Superior temporal gyrus (tissue), 1 donor: ENCODE measurements around the gene SLC35E2B.

ENCODE experiments used
- DNase-seq: peaks from one replicate; pipeline ENCODE4 v3.0.0-alpha.2; 2016; ENCODE audit errors: extremely low spot score

SLC35E2B gene

DNA sequence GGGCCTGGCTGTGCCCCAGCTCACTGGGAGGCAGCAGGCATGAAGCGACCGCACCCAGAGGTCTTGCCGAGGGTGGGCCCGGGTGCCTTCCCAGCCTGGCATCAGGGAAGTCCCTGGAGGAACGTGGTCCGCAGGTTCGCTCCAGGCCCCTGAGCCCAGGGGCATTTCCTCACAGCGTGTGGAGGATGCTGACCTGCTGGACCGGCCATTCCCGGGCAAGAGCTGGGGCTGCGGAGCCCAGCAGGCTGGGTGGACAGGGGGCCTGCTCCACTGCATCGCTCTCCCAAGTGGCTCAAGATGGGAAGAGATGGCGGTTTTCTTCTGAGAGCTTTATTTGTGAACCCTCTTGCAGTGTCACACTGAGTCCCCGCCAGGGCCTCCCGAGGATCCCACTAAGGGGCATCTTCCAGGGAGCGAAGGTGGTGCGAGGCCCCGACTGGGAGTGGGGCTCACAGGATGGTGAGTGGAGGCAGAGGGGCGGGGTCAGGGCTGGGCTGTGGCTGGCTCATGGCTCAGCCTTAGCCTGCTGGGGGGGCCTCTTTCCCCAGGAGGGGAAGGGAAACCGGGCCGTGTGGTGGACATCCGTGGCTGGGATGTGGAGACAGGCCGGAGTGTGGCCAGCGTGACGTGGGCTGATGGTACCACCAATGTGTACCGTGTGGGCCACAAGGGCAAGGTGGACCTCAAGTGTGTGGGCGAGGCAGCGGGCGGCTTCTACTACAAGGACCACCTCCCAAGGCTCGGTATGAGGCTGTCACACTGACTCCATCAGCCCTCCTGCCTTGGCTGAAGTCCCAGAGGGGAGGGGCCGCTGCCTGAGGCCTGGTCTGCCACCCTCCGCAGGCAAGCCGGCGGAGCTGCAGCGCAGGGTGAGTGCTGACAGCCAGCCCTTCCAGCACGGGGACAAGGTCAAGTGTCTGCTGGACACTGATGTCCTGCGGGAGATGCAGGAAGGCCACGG lies 67.9 kb downstream of the SLC35E2B start:
- DNase-seq: no peak

DNA sequence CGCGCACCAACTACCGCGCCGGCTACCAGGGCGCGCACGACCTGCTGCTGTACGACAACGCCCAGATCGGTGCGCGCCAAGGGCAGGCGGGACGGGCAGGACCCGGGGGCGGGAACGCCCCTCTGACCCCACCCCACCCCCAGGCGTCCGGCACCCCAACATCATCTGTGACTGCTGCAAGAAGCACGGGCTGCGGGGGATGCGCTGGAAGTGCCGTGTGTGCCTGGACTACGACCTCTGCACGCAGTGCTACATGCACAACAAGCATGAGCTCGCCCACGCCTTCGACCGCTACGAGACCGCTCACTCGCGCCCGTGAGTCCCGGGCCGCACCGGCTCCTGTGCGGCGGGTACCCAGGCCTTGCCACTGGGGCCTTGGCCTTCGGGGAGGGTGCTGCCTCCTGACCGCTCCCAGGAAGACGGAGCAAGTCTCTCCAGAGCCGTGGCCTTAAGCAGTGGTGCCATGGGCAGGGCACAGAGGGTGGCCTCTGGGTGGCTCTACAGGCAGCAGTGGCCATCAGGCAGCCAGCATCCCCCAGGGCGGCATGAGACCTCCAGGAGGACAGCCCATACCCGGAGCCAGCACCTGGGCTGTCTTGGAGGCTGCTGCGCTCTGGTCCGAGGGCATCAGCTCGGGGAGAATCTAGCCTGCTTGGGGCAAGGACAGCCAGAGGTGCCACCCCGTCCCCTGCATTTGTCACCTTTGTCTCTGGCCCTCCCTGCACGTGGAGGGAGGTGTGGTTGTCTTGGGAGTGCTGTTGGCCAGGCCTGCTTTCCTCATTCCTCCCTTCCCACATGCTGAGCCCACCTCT lies 68.8 kb downstream of the SLC35E2B start:
- no peak for DNase-seq

DNA sequence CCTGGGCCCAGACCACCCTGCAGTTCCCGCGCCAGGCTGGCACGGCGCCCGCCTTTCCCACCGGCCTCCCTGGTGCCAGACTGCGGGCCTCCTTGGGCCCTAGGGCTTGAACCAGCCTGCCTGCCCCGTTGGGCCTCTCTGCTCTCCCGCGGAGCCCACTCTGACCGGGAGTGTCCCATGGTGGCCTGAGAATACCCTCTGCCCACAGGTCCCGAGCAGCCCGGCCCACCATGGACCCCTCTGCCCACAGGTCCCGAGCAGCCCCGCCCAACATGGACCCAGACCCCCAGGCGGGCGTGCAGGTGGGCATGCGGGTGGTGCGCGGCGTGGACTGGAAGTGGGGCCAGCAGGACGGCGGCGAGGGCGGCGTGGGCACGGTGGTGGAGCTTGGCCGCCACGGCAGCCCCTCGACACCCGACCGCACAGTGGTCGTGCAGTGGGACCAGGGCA lies 69.4 kb downstream of the SLC35E2B start:
- no peak for DNase-seq

DNA sequence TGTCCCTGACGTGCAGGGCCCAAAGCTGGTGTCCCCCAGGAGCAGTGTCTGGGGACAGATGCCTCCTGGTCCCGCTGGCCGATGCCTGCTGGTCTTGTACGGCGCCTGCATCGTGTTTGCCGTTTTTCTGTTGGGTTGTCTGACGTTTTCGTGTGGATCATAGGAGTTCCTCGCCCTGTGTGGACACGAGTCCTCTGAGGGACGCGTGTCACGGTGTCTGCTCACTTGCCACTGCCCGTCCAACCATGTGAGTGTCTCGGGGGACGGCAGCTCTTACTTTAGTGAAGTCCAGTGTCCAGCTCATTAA lies 69.9 kb downstream of the SLC35E2B start:
- no peak for DNase-seq

DNA sequence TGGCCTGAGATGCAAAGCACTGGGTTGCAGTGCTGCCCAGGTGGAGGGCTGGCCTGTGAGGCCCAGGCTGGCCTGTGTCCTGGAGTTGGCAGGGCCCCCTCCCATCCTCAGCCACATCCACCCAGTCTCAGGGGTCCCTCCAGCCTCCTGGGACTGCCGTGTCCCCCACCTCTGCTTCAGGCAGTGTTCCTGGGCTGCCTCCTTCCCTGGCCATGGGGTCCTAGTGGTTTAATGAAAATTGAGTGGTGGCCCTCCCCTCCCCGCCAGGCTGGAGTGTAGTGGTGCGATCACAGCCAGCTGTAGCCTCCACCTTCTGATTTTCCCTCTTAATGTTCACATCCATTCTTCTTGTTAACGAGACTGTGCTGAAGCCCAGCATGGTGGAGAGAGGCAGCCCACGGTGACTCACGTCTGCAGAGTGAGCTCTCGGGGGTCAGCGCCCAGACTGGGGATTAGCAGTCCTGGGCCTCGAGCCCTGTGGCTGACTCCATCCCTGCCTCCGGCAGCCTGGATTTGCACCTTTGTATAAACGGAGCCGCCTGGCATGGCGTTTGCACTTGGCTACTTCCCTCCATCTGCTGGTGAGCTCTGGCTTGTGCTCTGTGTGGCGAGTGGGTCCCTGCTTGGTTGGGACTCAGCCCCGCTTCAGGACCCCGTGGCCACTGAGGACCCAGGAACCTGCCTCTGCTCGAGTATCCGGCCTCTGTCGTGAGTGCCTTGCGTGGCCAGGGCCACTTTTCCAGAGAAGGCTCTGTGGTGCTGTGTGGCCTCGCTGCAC lies 70.4 kb downstream of the SLC35E2B start:
- DNase-seq: no peak

DNA sequence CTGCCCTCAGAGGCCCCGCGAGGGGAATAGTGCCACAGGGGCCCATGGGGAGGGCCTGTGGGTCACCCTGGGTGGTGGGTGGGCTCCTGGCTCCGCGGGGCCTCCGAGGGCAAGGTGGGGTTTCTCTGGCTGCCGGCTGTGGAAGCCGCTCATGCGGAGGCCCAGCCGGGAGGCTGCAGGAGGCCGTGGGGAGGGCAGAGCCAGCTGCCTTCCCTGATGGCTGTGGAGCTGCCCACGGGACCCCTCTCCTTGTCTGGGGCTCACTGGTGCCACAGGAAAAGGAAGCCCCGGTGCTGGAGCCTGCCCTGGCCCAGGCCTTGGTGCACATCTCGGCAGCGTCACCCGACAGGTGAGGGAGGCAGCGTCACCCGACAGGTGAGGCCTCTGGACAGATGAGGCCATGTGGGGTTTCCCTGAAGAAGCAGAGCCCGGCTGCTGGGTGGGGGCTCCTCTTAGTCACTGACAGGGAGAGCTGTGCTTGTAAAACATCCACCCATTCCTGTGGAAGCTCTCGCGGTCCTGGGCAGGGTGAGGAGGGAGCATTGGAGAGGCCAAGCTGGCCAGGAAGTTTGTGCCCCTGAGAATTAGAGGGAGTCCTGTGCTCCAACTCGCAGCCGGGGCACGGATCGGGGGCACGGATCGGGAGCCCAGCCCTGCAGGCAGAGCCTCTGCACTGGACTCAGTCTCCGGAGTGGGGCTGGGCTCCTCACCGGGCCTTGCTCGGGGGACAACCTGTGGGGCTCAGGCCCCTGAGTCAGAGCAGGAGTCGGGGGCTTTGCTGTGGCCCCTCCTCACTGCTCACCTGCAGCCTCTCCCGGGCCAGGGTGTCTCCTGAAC lies 71.2 kb downstream of the SLC35E2B start:
- DNase-seq: no peak

DNA sequence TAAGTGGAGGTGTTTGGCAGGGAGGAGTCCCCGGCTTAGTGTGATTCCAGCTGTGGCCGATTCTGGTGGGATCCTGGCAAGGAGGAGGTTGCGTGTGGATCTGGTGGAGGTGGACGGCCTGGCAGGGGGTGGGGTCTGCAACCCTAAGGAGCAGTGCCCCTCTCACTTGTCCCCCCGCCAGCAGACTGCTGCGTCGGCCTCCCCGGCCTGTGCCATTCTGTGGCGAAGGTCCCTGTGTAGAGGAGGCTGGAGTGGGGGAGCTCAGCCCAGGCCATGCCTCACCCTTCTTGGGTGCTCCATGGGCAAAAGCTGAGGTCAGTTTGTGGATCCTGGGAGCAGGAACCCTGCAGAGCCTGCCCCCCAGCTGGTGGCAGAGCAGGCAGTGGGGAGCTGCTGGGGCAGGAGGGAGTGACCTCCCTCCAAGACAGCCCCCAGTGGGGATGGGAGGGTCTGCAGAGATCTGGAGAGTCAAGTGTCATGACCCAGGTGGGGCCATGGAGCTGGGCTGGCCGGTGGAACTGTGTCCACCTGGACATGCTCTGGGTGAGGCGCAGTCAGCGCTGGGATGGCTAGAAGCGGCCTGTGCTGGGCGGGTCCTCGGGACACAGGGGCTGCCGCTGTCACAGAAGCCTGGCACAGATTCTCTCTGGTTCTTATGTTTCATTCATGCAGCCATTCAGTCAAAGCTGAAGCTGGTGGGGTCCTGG lies 72.0 kb downstream of the SLC35E2B start:
- DNase-seq: no peak

DNA sequence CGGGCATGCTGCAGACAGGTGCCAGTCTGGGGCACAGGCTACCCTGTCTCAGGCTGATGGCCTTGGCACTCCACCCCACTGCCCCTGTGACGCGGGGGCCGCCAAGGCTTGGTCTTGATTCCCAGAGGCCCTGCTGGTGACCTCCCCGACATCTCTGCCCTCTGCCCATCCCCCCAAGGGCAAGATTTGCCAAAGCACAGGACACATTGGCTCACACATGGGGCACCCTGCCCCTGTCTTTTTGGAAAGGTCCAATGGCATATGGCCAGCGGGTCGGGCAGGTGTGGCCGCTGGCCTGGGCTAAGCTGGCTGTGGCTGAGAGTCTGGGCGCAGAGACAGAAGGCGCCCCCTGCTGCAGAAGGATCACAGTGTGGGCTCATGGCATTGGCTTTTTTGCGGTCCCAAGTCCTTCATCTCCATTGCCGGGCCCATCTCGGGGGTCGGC lies 72.7 kb downstream of the SLC35E2B start:
- DNase-seq: no peak

DNA sequence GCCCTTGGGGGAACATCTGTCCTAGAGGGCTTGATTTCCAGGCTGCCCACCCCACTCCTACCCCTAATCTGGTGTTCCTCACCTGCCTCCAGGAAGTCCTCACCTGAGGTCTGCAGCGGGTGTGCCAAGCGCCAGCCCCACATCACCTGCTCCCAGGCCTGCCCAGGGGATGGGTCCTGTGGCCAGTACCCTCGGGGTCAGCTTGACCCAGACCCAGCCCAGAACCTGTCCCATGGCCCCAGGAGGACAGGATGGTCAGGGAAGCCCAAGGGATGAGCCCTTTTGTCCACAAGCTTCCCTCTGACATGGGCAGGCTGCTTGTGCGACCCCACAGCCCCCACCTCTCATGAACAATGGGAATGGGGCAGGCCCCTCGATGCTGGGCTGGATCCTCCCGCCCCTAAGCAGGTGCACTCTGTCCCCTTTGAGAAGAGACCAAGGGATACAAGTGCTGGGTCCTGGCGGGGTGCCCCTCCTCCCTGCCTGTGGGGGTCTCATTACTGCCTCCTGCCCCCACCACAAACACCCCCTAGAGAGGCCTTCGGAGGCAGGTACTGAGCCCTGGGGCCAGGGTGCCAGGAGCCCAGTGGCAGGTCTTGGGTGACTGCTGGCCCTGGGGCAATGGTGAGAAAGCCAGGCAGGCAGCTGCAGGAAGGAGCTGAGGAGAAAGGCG lies 74.1 kb downstream of the SLC35E2B start:
- DNase-seq: no peak

DNA sequence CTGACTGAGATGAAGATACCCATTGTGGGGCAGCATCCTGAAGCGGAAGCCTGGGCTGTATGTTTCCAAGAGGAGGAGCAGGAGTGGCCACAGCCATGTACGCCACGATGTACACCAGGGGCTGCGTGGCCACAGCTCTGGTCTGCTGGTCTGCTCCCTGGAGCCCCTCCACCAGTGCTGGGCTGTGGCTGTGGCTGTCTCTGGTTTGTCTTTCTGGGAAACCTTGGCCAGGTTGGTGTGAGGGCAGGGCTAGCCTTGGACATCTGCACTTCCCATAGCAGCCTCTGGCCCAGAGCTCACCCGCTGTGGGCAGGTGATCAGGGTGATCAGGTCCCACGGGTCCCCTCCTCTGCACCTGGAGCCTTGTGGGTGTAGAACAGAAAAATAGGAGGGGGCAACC lies 74.7 kb downstream of the SLC35E2B start:
- no peak for DNase-seq

DNA sequence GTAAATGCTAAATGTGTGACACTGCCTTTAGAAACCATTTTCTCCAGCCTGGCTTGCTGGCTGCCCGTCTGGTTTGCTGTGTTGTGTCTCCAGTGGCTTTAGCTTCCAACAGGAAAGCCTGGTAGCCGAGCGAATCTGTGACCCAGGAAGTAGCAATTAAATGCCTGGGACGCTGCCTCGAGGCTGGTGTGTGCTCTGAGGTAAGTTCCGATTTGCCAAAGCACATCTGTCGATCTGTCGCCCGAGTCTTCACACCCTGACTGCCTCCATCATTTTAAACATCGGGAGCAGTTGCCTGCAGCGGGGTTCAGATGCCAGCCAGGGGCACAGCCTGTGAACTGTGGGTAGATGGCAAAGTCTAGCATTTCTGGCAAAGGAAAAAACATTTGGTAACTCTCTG lies 75.1 kb downstream of the SLC35E2B start:
- no peak for DNase-seq

DNA sequence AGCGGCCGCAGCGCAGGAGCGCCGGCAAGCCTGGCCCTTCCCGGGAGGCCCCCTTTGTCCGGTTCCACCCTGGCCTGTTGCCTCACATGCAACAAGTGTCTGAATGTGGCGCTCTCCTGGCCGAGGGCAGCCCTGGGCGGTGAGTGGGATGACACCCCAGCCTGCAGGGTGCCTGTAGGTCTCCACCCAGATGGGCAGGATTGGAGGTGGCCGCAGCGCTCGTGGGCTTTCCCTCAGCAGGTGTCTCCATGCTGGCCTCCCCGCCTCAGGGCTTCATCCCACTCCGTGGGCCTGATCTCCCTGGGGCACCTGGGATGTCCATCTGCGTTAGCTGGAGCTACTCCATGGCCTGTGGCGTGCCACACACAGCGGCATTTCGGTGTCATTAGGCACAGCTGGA lies 75.8 kb downstream of the SLC35E2B start:
- no peak for DNase-seq

DNA sequence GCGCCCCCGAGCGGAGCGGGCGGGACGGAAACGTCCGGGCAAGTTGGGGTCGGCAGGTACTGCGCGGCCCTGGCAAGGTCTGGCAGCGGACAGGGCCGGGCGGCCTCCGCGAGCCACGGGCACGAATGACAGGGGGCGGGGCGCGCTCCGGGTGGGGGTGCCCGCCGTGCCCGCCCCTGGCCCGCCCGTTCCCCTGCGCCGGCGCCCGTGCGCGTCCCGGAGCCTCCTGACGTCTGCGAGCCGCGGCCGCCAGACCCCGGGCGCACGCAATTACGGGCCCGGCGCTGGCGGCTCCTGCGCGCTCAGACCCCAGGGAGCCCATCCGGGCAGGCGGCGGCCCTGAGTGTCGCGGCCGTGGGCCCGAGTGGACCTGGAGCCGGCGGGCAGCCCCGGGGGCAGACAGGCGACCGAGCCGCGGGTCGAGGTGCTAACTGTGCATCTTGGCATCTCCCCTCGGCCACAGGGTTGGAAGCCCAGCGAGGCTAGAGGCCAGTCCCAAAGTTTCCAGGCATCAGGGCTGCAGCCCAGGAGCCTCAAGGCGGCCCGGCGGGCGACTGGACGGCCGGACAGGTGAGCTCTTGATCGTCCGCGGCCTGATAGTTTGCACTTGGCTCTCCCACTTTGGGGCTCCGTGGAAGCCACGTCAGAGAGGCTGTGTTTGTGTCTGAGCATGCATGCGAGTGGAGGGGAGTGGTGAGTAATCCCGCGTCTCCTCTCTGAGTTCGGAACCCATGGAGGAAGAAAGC lies 76.4 kb downstream of the SLC35E2B start:
- DNase-seq: no peak

DNA sequence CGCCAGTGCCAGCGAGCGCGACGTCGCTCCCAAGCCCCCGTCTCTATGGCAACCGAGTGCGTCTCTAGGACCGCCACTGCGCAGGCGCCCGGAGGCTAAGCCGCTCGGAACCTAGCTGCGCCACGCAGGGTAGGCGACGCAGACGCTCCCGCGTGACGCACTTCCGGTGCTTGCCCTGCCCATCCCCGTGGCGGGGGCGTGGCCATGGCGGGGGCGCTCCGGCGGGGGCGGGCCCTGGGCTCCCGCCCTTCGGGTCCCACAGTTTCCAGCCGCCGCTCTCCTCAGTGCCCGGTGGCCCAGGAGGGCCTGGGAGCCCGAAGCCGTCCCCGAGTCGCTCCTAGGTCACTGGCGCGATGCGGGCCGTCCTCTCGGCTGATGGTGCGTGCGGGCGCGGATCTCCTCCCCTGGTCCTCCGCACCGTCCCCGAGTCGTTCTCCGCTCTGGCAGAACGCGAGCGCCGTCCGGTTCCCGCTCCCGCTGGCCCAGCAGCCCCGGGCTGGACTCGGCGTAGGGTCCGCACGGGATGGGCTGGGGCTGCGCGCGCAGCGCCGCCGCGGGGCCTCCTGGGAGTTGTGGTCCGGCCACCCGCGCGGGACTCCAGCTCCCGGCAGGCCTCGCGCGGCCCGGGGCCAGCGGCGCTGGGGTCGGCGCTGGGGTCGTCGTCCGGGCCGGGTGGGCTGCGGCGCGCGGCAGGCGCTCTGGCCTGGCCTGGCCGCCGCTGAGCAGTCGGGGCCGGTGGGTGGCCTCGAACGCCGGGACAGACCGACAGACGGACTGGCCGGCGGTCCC lies 77.1 kb downstream of the SLC35E2B start, which contains the start of gene MIB2:
TSS of gene MIB2 (plus strand) at position 245 of the 789 bp plus-strand sequence. CDS start 7,953 bp downstream, outside the sequence.
- peak; percentile 98 for DNase-seq

DNA sequence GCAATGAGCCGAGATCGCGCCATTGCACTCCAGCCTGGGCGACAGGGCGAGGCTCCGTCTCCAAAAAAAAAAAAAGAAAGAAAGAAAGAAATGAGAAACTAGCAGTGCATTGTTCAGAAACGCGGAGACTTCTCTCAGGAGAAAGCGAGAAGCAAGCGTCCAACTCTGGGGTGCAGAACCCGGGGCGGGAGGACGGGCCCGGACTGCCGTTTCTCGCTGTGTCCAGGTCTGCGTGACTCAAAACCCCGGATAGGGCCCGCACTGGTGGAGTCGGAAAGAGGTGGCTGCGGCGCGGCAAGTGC lies 77.7 kb downstream of the SLC35E2B start:
- DNase-seq: no peak

DNA sequence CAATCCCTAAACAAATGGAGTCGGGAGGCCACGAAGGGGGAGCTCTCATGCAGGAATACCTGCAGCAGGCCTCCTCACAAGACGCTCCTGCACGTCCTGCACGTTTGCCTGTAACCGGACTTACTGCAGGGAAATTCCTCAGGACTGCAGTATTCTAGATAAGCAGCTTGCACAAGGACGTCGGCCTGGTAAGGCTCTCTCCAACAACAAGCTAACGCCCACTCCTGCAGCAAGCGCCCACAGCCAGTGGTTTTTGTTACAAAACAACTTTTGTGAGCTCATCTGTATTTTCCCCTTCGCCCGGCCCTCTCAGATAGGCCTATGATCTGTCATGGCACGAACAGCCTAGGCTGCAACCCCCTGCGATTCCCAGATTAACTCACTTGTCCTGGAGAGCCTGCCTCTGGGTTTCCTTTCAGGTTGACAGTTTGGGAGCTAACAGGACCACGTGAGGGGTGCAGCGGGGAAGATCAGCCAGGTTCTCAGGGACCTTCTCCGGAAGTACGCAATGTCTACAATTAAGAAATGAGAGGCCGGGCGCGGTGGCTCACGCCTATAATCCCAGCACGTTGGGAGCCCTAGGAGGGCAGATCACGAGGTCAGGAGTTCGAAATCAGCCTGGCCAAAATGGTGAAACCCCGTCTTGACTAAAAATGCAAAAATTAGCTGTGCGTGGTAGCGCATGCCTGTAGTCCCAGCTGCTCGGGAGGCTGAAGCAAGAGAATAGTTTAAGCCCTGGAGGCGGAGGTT lies 78.2 kb downstream of the SLC35E2B start:
- DNase-seq: peak; percentile 38

DNA sequence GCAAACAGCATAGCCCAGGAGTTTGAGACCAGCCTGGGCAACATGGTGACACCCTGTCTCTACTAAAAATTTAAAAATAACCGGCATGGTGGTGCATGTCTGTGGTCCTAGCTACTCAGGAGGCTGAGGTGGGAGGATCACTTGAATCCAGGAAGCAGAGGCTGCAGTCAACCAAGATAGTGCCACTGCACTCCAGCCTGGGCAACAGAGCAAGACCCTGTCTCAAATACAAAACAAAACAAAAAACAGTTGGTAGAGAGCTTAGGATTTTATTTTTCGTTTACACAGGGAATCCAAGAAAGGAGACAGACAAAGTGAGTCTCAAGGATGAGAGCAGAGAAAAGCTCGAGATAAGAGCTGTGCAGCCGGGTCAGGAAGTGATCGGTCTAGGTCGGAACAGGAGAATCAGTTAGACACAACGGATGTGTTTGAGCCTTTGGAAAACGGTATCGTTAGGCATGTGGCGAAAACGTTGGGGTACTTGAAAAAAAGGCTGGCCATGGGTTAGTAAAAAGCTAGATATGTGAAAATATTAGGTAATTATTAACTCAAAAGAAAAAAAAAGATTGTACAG lies 79.0 kb downstream of the SLC35E2B start:
- no peak for DNase-seq

DNA sequence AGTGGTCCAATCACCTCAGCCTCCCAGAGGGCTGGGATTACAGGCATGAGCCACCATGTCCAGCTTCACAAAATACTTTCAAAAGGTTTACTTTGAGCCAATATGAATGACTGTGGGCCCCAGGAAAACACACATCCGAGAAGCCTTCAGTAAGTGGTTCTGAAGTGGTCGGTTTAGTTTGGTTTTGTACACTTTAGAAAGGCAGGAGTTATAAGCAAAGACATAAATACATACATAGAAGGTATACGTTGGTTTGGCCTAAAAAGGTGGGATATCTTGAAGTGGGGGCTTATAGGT lies 80.5 kb downstream of the SLC35E2B start:
- no peak for DNase-seq
